Loucy (cell line): ENCODE data around the gene SVEP1.

Experiments used
- H2AFZ ChIP-seq: fragments of 200-600 bp; sonication (generic); 2 replicates; pipeline ENCODE4 v1.6.0; 2016; ENCODE audit warnings: antibody characterized with exemption, mild to moderate bottlenecking, low read length, moderate library complexity
- H3F3A ChIP-seq: fragments of 200-600 bp; 2 replicates; pipeline ENCODE4 v1.6.0; 2016; ENCODE audit warnings: antibody characterized with exemption, low read depth, mild to moderate bottlenecking
- H3K27me3 ChIP-seq: fragments of 200-600 bp; sonication (generic); 2 replicates; pipeline ENCODE4 v1.6.1; 2014; ENCODE audit warnings: low read length, mild to moderate bottlenecking; ENCODE audit not compliant: insufficient read depth, poor library complexity, severe bottlenecking
- H3K36me3 ChIP-seq: fragments of 200-600 bp; sonication (generic); 2 replicates; pipeline ENCODE4 v1.6.1; 2016; ENCODE audit warnings: low read length; ENCODE audit not compliant: insufficient read depth
- H3K4me1 ChIP-seq: fragments of 200-600 bp; sonication (generic); 2 replicates; pipeline ENCODE4 v1.5.1; 2014; ENCODE audit warnings: low read length, mild to moderate bottlenecking; ENCODE audit not compliant: insufficient read depth, poor library complexity, severe bottlenecking
- H3K4me2 ChIP-seq: fragments of 200-600 bp; sonication (generic); 2 replicates; pipeline ENCODE4 v1.6.0; 2014; ENCODE audit warnings: antibody characterized with exemption, low read length, low read depth, mild to moderate bottlenecking; ENCODE audit not compliant: poor library complexity, severe bottlenecking
- H3K4me3 ChIP-seq: fragments of 200-600 bp; sonication (generic); 2 replicates; pipeline ENCODE4 v1.5.1; 2014; ENCODE audit warnings: low read length, mild to moderate bottlenecking, mixed read lengths; ENCODE audit not compliant: poor library complexity, severe bottlenecking
- H3K79me2 ChIP-seq: fragments of 200-600 bp; sonication (generic); 2 replicates; pipeline ENCODE4 v1.6.1; 2014; ENCODE audit warnings: low read length; ENCODE audit not compliant: insufficient read depth
- H3K9ac ChIP-seq: fragments of 200-600 bp; sonication (generic); 2 replicates; pipeline ENCODE4 v1.6.0; 2014; ENCODE audit warnings: mild to moderate bottlenecking, low read depth, low read length, moderate library complexity; ENCODE audit not compliant: poor library complexity, severe bottlenecking
- H3K9me2 ChIP-seq: fragments of 200-600 bp; sonication (generic); replicated peaks from 2 replicates; pipeline ENCODE4 v1.6.1; 2016; ENCODE audit warnings: low read depth, low read length, mixed read lengths
- H3K9me3 ChIP-seq: fragments of 200-600 bp; sonication (generic); 2 replicates; pipeline ENCODE4 v1.6.1; 2014; ENCODE audit warnings: mild to moderate bottlenecking, antibody characterized with exemption, low read length, low read depth; ENCODE audit not compliant: insufficient read depth
- H4K20me1 ChIP-seq: fragments of 200-600 bp; sonication (generic); 2 replicates; pipeline ENCODE4 v1.6.0; 2014; ENCODE audit warnings: antibody characterized with exemption, low read length, mild to moderate bottlenecking; ENCODE audit not compliant: insufficient read depth, poor library complexity, severe bottlenecking
- CTCF ChIP-seq: fragments of 200-600 bp; sonication (generic); conservative IDR thresholded peaks from 2 replicates; pipeline ENCODE4 v1.5.1; 2014; ENCODE audit warnings: mild to moderate bottlenecking, antibody characterized with exemption, low read length
- EZH2phosphoT487 ChIP-seq: fragments of 200-600 bp; IDR thresholded peaks from 2 replicates; pipeline ENCODE4 v1.6.1; 2018; ENCODE audit warnings: antibody characterized with exemption, mild to moderate bottlenecking, moderate library complexity, borderline replicate concordance

The SVEP1 gene

DNA sequence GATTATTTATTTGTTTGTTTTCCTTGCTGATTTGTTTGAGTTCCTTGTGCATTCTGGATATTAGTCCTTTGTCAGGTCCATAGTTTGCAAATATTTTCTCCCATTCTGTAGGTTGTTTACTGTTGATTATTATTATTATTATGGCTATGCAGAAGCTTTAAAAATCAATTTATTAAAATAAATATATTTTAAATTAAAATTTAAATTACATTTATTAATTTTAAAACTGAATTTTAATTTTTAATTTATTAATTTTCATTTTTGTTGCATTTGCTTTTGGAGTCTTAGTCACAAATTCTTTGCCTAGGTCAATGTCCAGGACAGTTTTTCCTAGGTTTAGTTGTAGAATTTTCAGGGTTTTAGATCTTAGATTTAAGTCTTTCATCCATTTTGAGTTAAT lies 50.9 kb downstream of the SVEP1 start:
- no peaks in the 10 kb centered on the region for H3K36me3 ChIP-seq
- H3K4me3 ChIP-seq, result no peak overlapping the region
- no peaks in the 10 kb centered on the region for H3K4me1 ChIP-seq
- H3K27me3 ChIP-seq, result no peaks in the 10 kb centered on the region
- H3K9ac ChIP-seq, result no peak overlapping the region
- H3F3A ChIP-seq, result no peaks in the 10 kb centered on the region
- no peak overlapping the region for H2AFZ ChIP-seq
- no peak overlapping the region for H3K4me2 ChIP-seq
- H4K20me1 ChIP-seq, result no peaks in the 10 kb centered on the region
- no peaks in the 10 kb centered on the region for H3K9me2 ChIP-seq
- TF ChIP-seq CTCF (no peak), EZH2phosphoT487 (no peak)
- no peaks in the 10 kb centered on the region for H3K9me3 ChIP-seq
- no peaks in the 10 kb centered on the region for H3K79me2 ChIP-seq

DNA sequence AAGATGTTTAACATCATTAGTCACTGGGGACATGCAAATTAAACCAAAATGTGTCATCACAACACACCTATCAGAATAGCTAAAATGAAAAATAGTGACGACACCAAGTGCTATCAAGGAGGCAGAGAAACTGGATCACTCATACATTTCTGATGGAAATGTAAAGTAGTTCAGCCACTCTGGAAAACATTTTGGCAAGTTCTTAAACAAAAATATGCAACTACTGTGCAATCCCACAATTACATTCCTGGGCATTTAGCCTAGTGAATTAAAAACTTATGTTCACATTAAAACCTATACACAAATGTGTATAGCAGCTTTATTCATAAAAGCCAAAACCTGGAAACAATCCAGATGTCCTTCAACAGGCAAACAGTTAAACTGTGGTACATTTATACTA lies 53.1 kb downstream of the SVEP1 start:
- Histone ChIP-seq H3K27me3 (no peaks in the 10 kb centered on the region), H3K79me2 (no peaks in the 10 kb centered on the region), H3K9ac (no peak overlapping the region), H3F3A (no peaks in the 10 kb centered on the region), H4K20me1 (no peaks in the 10 kb centered on the region), H3K4me1 (no peaks in the 10 kb centered on the region), H3K36me3 (no peaks in the 10 kb centered on the region), H2AFZ (no peak overlapping the region), H3K4me3 (no peak overlapping the region), H3K9me2 (no peaks in the 10 kb centered on the region), H3K9me3 (no peaks in the 10 kb centered on the region), H3K4me2 (no peak overlapping the region)
- TF ChIP-seq EZH2phosphoT487 (no peak), CTCF (no peak)

GRCh38 chr9:110521206-110521605 lies 58.3 kb downstream of the SVEP1 start:
- Histone ChIP-seq H3K4me2 (no peak overlapping the region), H4K20me1 (no peaks in the 10 kb centered on the region), H3F3A (no peaks in the 10 kb centered on the region), H3K79me2 (no peaks in the 10 kb centered on the region), H3K4me3 (no peak overlapping the region), H3K27me3 (no peaks in the 10 kb centered on the region), H2AFZ (no peak overlapping the region), H3K9ac (no peak overlapping the region), H3K36me3 (no peaks in the 10 kb centered on the region), H3K9me2 (no peaks in the 10 kb centered on the region), H3K4me1 (no peaks in the 10 kb centered on the region), H3K9me3 (no peaks in the 10 kb centered on the region)
- TF ChIP-seq CTCF, result no peak
- TF ChIP-seq EZH2phosphoT487, result no peak
